Right atrium auricular region (tissue), 2 donors: Measurements from ENCODE around the gene SUMO1. TPM values are rescaled to one million over a fixed set of nuclear protein-coding genes. Genes with fewer than 3 reads are reported as not detected.

Experiments
- DNase-seq: peaks from one replicate; pipeline ENCODE4 v3.0.0-alpha.2; 2019; ENCODE audit warnings: low spot score
- H3K27ac ChIP-seq, 2 donors: fragments of 200-600 bp; sonication (generic); 1 replicate in 1 of 2; 2 replicates in 1 of 2; pipeline ENCODE4 v1.5.1; 2016 to 2019
- H3K27me3 ChIP-seq, 2 donors: fragments of 200-600 bp; sonication (generic); one replicate each; pipeline versions ENCODE4 v1.5.1 to v1.6.0; 2017 to 2019
- H3K36me3 ChIP-seq: fragments of 200-600 bp; sonication (generic); one replicate; pipeline ENCODE4 v1.5.1; 2016
- H3K4me1 ChIP-seq, 2 donors: fragments of 200-600 bp; sonication (generic); one replicate each; pipeline versions ENCODE4 v1.5.1 to v1.6.0; 2017 to 2019
- H3K4me3 ChIP-seq, 2 donors: fragments of 200-600 bp; sonication (generic); 1 replicate in 1 of 2; 2 replicates in 1 of 2; pipeline ENCODE4 v1.5.1; 2017 to 2019; ENCODE audit warnings: mild to moderate bottlenecking in 1 of 2, moderate library complexity in 1 of 2
- H3K9me3 ChIP-seq, 2 donors: fragments of 200-600 bp; sonication (generic); one replicate each; pipeline ENCODE4 v1.5.1; 2019
- CTCF ChIP-seq, 2 donors: fragments of 200-600 bp; sonication (generic); IDR thresholded peaks; one replicate each; pipeline ENCODE4 v1.5.1; 2019; ENCODE audit warnings: antibody characterized with exemption in 2 of 2
- total RNA-seq, 2 donors: library from RNA; depleted of rRNA; stranded (reverse); fragments of >200 nt; gene quantifications; one replicate each; pipeline ENCODE4 v1.1.0, GENCODE V29; 2016

The SUMO1 gene
- total RNA-seq, 2 donors from 2014 or later = 42.9 to 53.2 TPM

GRCh38 chr2:202194418-202194817, 44.0 kb downstream of the SUMO1 start:
- no peaks in the 10 kb centered on the region for H3K27me3 ChIP-seq
- no peak overlapping the region for H3K27ac ChIP-seq
- no peak for TF ChIP-seq CTCF (IDR thresholded peaks at IDR 0.05)
- H3K9me3 ChIP-seq = no peaks in the 10 kb centered on the region
- DNase-seq = no peak
- H3K36me3 ChIP-seq = no peaks in the 10 kb centered on the region
- H3K4me1 ChIP-seq = no peaks in the 10 kb centered on the region
- H3K4me3 ChIP-seq = no peak overlapping the region

DNA sequence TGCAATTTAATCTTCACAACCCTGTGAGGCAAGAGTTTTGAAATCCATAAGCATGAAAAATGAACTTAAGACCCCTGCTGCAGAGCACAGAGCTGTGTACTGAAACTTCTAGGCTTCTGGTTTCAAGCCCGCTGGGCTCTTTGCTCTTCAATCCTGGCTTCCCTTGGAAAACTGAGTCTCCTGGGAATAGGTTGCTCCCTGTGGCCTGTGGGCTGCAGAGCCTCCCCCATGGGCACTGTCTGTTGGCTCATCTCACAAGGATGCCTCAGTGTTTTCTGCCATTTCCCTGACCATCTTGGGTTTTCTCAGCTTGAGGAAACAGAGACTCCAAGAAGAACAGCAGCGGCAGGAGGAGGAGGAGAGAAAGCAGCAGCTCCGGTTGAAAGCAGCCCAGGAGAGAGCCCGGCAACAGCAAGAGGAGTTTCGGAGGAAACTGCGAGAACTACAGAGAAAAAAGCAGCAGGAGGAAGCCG, 44.5 kb downstream of the SUMO1 start:
- TF ChIP-seq CTCF (IDR thresholded peaks at IDR 0.05) = no peak
- H3K9me3 ChIP-seq = no peaks in the 10 kb centered on the region
- no peaks in the 10 kb centered on the region for H3K36me3 ChIP-seq
- DNase-seq = no peak
- no peak overlapping the region for H3K27ac ChIP-seq
- H3K27me3 ChIP-seq = no peaks in the 10 kb centered on the region
- no peak overlapping the region for H3K4me3 ChIP-seq
- no peaks in the 10 kb centered on the region for H3K4me1 ChIP-seq

GRCh38 chr2:202193305-202193704, 45.1 kb downstream of the SUMO1 start:
- H3K27me3 ChIP-seq = no peaks in the 10 kb centered on the region
- no peak overlapping the region for H3K4me3 ChIP-seq
- no peak overlapping the region for H3K27ac ChIP-seq
- no peaks in the 10 kb centered on the region for H3K9me3 ChIP-seq
- H3K4me1 ChIP-seq = no peaks in the 10 kb centered on the region
- no peak for TF ChIP-seq CTCF (IDR thresholded peaks at IDR 0.05)
- no peak for DNase-seq
- no peaks in the 10 kb centered on the region for H3K36me3 ChIP-seq

DNA sequence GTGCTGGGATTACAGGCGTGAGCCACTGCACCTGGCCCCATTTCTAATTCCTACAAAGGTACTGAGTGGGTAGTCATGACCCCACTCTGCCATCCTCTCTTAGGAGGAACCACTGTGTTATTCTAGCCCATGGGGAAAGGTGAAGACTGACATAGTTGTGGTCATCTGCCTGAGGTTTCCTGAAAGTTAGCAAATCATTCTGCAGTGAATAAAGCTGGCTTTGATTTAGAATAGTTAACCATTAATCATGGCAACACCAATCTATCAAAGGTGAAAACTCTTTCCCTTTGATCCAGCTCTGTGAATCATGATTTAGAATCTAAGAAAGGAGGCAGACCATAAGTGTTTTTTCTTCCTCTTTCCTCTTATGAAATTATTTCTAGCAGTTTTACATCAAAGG, 50.8 kb downstream of the SUMO1 start:
- no peaks in the 10 kb centered on the region for H3K4me1 ChIP-seq
- no peak for TF ChIP-seq CTCF (IDR thresholded peaks at IDR 0.05)
- no peak overlapping the region for H3K4me3 ChIP-seq
- H3K27me3 ChIP-seq = no peaks in the 10 kb centered on the region
- no peak overlapping the region for H3K27ac ChIP-seq
- DNase-seq = no peak
- H3K9me3 ChIP-seq = no peaks in the 10 kb centered on the region
- H3K36me3 ChIP-seq = no peaks in the 10 kb centered on the region

- H3K27ac ChIP-seq = no peak overlapping the region
- no peaks in the 10 kb centered on the region for H3K27me3 ChIP-seq
- H3K4me3 ChIP-seq = no peak overlapping the region
- no peaks in the 10 kb centered on the region for H3K9me3 ChIP-seq
- DNase-seq = no peak
- no peaks in the 10 kb centered on the region for H3K4me1 ChIP-seq
- H3K36me3 ChIP-seq = no peaks in the 10 kb centered on the region
- TF ChIP-seq CTCF (IDR thresholded peaks at IDR 0.05) = no peak
These were observed 51.7 kb downstream of the SUMO1 start for GRCh38 chr2:202186641-202187202.

DNA sequence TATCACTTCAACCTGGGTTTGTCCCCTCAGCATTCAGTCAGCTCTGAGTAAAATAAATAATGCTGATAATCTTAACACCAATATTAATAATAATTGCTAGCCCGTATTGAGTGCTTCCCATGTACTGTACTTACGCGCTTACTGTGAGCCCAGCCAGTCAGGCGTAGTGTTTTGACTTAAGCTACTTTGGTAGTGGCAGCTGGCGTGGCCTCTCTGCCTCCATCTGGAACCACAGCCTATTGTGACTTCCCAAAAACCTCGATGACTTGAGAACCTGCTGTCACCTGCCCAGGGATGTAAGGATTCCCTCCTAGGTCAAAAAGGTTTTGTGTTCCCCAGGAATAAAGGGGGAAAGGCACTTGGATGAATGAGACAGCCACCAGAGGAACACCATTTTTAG, 53.2 kb downstream of the SUMO1 start:
- H3K9me3 ChIP-seq = no peaks in the 10 kb centered on the region
- H3K27me3 ChIP-seq = no peaks in the 10 kb centered on the region
- no peak for DNase-seq
- no peaks in the 10 kb centered on the region for H3K36me3 ChIP-seq
- H3K4me1 ChIP-seq = no peaks in the 10 kb centered on the region
- TF ChIP-seq CTCF (IDR thresholded peaks at IDR 0.05) = no peak
- no peak overlapping the region for H3K4me3 ChIP-seq
- no peak overlapping the region for H3K27ac ChIP-seq
